Mesothelial cell of epicardium (in vitro differentiated cells): ENCODE data around the gene KRTAP21-3. TPM values are rescaled to one million over a fixed set of nuclear protein-coding genes. Genes with fewer than 3 reads are reported as not detected.

ENCODE experiments used
- DNase-seq, 2 experiments: peaks; one replicate each; pipeline ENCODE4 v3.0.0; 2021; ENCODE audit warnings: low spot score in 2 of 2; ENCODE audit not compliant: unreplicated experiment in 2 of 2
- H3K27ac Mint-ChIP-seq: 2 replicates; pipeline ENCODE4 v1.8.0; 2021; ENCODE audit warnings: mixed read lengths
- H3K27me3 Mint-ChIP-seq: 2 replicates; pipeline ENCODE4 v1.8.0; 2021; ENCODE audit warnings: low read depth, mixed read lengths
- H3K36me3 Mint-ChIP-seq: 2 replicates; pipeline ENCODE4 v1.8.0; 2021; ENCODE audit warnings: mixed read lengths
- H3K4me1 Mint-ChIP-seq: 2 replicates; pipeline ENCODE4 v1.8.0; 2021; ENCODE audit warnings: mixed read lengths
- H3K4me3 Mint-ChIP-seq: 2 replicates; pipeline ENCODE4 v1.8.0; 2021; ENCODE audit warnings: mild to moderate bottlenecking, moderate library complexity, mixed read lengths
- H3K9me3 Mint-ChIP-seq: 2 replicates; pipeline ENCODE4 v1.8.0; 2021; ENCODE audit warnings: mixed read lengths
- total RNA-seq: library from RNA; stranded (reverse); gene quantifications from 3 replicates; pipeline ENCODE4 v1.2.1, GENCODE V29; 2021
- TF ChIP-seq, protein P1 (sequence below): fragments of 200-600 bp; sonication (generic); IDR thresholded peaks from one replicate; pipeline ENCODE4 v1.5.0; 2021; ENCODE audit warnings: antibody characterized with exemption; ENCODE audit not compliant: unreplicated experiment

KRTAP21-3 gene
- total RNA-seq, 1 donor from 2014 or later, result not detected

DNA sequence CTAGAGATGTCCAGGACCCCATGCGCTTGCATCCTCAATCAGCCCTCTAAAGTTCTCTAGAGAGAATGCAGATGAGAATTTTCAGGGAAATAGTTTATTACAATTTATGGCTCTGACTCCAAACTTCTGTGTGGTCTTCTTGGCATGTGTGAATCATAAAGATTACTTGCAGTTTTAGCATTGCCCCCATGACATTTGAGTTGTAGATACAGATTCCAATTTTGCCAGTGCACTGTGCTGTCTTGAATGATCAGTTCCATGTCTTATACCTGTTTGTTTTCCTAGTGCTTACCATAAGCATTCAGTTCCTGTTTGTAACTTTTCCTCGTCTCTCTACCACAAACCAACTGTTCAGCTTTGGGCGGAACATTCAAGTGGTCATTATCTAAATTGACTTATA lies 4.8 kb downstream of the KRTAP21-3 start:
- Mint-ChIP-seq H3K27ac (no peak overlapping the region), H3K4me3 (no peak overlapping the region), H3K36me3 (no peaks in the 10 kb centered on the region), H3K27me3 (no peaks in the 10 kb centered on the region), H3K4me1 (no peaks in the 10 kb centered on the region), H3K9me3 (peaks cover 45% of the 10 kb centered on the region)
- TF ChIP-seq, protein P1, sequence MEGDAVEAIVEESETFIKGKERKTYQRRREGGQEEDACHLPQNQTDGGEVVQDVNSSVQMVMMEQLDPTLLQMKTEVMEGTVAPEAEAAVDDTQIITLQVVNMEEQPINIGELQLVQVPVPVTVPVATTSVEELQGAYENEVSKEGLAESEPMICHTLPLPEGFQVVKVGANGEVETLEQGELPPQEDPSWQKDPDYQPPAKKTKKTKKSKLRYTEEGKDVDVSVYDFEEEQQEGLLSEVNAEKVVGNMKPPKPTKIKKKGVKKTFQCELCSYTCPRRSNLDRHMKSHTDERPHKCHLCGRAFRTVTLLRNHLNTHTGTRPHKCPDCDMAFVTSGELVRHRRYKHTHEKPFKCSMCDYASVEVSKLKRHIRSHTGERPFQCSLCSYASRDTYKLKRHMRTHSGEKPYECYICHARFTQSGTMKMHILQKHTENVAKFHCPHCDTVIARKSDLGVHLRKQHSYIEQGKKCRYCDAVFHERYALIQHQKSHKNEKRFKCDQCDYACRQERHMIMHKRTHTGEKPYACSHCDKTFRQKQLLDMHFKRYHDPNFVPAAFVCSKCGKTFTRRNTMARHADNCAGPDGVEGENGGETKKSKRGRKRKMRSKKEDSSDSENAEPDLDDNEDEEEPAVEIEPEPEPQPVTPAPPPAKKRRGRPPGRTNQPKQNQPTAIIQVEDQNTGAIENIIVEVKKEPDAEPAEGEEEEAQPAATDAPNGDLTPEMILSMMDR, result no peak
- no peak for DNase-seq

DNA sequence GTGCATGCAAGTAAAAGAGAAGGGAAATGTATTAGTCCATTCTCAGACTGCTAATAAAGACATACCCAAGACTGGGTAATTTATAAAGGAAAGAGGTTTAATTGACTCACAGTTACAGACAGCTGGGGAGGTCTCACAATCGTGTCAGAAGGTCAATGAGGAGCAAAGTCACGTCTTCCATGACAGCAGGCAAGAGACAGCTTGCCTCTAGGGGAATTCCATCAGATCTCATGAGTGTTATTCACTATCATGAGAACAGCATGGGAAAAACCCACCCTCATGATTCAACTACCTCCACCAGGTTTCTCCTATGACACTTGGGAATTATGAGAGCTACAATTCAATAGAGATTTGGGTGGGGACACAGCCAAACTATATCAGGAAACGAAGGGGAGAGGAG lies 8.1 kb downstream of the KRTAP21-3 start:
- no peaks in the 10 kb centered on the region for H3K36me3 Mint-ChIP-seq
- TF ChIP-seq, protein P1, result no peak
- H3K27ac Mint-ChIP-seq, result no peak overlapping the region
- no peak overlapping the region for H3K4me3 Mint-ChIP-seq
- no peak for DNase-seq
- H3K4me1 Mint-ChIP-seq, result no peaks in the 10 kb centered on the region
- H3K9me3 Mint-ChIP-seq, result peaks cover 46% of the 10 kb centered on the region
- no peaks in the 10 kb centered on the region for H3K27me3 Mint-ChIP-seq

GRCh38 chr21:30707409-30707808 lies 11.2 kb downstream of the KRTAP21-3 start:
- TF ChIP-seq, protein P1, result no peak
- Mint-ChIP-seq H3K4me1 (no peaks in the 10 kb centered on the region), H3K36me3 (no peaks in the 10 kb centered on the region), H3K4me3 (no peak overlapping the region), H3K27me3 (no peaks in the 10 kb centered on the region), H3K27ac (no peak overlapping the region), H3K9me3 (peaks cover 51% of the 10 kb centered on the region)
- no peak for DNase-seq

- Mint-ChIP-seq H3K36me3 (no peaks in the 10 kb centered on the region), H3K9me3 (peaks cover 65% of the 10 kb centered on the region), H3K27me3 (no peaks in the 10 kb centered on the region), H3K4me3 (no peak overlapping the region), H3K4me1 (no peaks in the 10 kb centered on the region), H3K27ac (no peak overlapping the region)
- TF ChIP-seq, protein P1, result no peak
- DNase-seq, result no peak
These were observed 22.6 kb downstream of the KRTAP21-3 start for GRCh38 chr21:30695956-30696355.

DNA sequence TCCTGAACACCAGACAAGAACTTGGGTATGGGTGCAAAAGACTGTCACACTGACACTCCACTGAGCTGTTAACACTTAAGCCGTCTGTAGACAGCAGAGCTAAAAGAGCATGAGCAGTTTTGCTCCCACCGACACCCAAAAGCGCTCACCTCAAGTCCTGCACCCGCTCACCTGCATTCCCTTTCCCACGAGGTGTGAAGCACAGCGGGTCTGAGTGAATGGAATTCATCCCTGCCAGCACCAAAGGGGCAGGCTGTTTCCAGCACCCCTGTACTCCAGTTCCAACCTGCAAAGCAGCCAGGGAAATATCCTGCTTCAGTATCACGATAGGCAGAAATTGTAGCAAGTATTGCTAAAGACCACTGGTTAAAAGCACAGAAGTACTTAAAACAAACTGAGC lies 28.8 kb downstream of the KRTAP21-3 start:
- Mint-ChIP-seq H3K27ac (no peak overlapping the region), H3K4me3 (no peak overlapping the region), H3K9me3 (peaks cover 32% of the 10 kb centered on the region), H3K4me1 (no peaks in the 10 kb centered on the region), H3K36me3 (no peaks in the 10 kb centered on the region), H3K27me3 (peaks cover 7% of the 10 kb centered on the region)
- TF ChIP-seq, protein P1, result no peak
- DNase-seq, result no peak

DNA sequence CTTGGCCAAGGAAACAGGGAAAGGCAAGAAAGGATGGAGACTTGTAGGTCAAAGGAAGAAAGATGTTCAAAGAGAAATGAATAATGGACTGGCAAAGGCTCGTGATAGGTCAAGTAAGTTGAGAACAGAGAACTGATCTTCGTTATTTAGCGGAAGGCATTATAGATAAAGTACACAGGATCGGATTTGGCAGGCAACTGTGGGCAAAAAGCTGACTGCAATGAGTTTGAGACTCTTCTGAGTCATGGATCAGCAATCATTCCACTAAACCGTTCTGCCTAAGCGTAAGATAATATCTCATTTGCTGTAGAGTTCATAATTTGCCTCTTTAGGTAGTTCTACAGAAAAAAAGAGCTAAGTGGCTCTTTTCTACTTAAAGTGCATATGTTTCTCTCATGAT lies 34.1 kb downstream of the KRTAP21-3 start:
- Mint-ChIP-seq H3K27me3 (peaks cover 3% of the 10 kb centered on the region), H3K4me3 (no peak overlapping the region), H3K9me3 (peaks cover 39% of the 10 kb centered on the region), H3K27ac (no peak overlapping the region), H3K36me3 (no peaks in the 10 kb centered on the region), H3K4me1 (no peaks in the 10 kb centered on the region)
- DNase-seq, result no peak
- TF ChIP-seq, protein P1, result no peak
